ENCODE data around the gene PRAMEF10. TPM values are rescaled to one million over a fixed set of nuclear protein-coding genes. Genes with fewer than 3 reads are reported as not detected.
"Not testable (repeated sequence)": the region's sequence is repeated elsewhere in the genome, so short reads cannot be mapped to it uniquely, and the experiment has no call there.

The PRAMEF10 gene
- total RNA-seq, 1 experiment from 2014 or later: not detected

DNA sequence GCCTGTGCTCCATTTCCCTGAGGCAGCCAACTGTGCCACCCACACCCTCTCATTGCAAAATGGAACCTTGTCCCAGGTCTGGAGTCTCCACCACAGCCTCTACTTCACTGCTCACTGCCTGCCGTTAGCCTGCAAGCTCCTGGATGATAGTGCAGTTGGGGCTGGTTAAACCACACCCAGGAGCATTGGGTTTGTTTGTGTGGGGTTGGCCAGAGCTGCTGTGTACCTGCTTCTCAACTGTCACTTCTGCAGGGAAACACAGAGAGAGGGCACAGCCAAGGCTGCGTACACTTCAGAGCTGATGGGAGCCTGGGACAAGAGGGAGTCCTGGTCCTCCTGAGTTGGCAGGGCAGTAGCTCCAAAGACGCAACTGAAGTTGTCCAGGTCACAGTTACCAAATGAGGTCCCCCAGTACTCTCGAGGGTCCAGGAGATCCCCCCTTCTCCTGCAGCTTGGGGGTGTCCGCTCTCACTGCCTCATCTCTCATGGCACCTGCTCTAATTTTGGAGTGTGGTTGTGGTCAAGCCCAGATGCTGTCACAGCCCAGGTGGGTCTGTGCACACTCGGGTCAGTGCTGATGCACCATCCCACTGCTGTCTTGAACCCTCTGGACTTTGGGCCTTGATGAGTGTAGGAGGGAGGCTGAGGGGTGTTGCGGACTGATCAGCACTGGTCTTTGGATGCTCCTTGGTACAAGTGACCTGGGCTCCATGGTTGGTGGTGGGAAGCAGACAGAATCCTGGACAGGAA, 34.8 kb downstream of the PRAMEF10 start:
- H3K4me1 Mint-ChIP-seq (ENCODE audit: low read depth, unreplicated experiment); H3K9me3 Mint-ChIP-seq (ENCODE audit: low read depth, unreplicated experiment); BruUV-seq (replicated peaks); H3K36me3 Mint-ChIP-seq (ENCODE audit: insufficient read depth, unreplicated experiment); DNase-seq; intact Hi-C loops (cut with micrococcal nuclease; ENCODE audit: unreplicated experiment); H3K4me3 Mint-ChIP-seq (ENCODE audit: low read depth, unreplicated experiment); H3K27ac Mint-ChIP-seq (ENCODE audit: unreplicated experiment); CTCF ChIA-PET: not testable (repeated sequence)
- peaks cover 13% of the 10 kb centered on the region for H3K27me3 Mint-ChIP-seq (ENCODE audit: unreplicated experiment)

DNA sequence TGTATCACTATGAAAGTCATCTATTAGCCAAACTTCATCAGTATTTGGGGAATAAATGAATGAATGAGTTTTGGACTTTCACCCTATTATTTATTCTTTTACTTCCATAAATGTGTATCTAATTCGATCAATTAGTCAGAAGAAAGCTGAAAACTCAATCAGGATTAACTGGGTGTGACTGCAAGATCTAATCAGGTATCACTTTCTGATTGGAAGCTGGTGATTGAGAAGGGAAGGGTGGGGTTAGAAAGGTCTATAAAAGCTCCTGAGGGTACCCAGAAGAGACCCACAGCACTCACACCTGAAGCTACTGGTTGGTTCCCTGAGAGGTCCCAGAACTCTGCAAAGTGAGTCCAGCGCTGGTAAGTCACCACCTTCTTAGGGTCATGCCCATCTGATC, 41.3 kb downstream of the PRAMEF10 start, which contains the start of gene PRAMEF2:
TSS of gene PRAMEF2 (plus strand) at position 301 of the 400 bp plus-strand sequence. CDS start 1,924 bp downstream, outside the sequence.
- H3K27me3 Mint-ChIP-seq (ENCODE audit: unreplicated experiment): peaks cover 13% of the 10 kb centered on the region
- BruUV-seq (replicated peaks); H3K36me3 Mint-ChIP-seq (ENCODE audit: insufficient read depth, unreplicated experiment); intact Hi-C loops (cut with micrococcal nuclease; ENCODE audit: unreplicated experiment); H3K4me3 Mint-ChIP-seq (ENCODE audit: low read depth, unreplicated experiment); H3K27ac Mint-ChIP-seq (ENCODE audit: unreplicated experiment); H3K4me1 Mint-ChIP-seq (ENCODE audit: low read depth, unreplicated experiment); H3K9me3 Mint-ChIP-seq (ENCODE audit: low read depth, unreplicated experiment); DNase-seq; CTCF ChIA-PET: not testable (repeated sequence)

DNA sequence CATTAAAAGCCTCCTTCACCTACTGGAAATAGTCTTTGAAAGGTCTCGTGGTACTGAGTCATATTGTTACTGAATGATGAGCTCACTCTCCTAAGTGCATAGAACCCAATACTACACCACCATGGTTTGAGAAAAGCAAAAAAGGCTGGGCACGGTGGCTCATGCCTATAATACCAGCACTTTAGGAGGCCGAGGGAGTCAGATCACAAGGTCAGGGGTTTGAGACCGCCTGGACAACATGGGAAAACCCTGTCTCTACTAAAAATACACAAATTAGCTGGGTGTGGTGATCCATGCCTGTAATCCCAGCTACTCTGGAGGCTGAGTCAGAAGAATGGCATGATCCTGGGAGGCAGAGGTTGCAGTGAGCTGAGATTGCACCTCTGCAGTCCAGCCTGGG, 46.3 kb downstream of the PRAMEF10 start:
- TF ChIP-seq, protein P1, sequence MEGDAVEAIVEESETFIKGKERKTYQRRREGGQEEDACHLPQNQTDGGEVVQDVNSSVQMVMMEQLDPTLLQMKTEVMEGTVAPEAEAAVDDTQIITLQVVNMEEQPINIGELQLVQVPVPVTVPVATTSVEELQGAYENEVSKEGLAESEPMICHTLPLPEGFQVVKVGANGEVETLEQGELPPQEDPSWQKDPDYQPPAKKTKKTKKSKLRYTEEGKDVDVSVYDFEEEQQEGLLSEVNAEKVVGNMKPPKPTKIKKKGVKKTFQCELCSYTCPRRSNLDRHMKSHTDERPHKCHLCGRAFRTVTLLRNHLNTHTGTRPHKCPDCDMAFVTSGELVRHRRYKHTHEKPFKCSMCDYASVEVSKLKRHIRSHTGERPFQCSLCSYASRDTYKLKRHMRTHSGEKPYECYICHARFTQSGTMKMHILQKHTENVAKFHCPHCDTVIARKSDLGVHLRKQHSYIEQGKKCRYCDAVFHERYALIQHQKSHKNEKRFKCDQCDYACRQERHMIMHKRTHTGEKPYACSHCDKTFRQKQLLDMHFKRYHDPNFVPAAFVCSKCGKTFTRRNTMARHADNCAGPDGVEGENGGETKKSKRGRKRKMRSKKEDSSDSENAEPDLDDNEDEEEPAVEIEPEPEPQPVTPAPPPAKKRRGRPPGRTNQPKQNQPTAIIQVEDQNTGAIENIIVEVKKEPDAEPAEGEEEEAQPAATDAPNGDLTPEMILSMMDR (IDR thresholded peaks at IDR 0.05; ENCODE audit: unreplicated experiment): no peak
- Mint-ChIP-seq H3K4me1 (ENCODE audit: low read depth, unreplicated experiment) (no peaks in the 10 kb centered on the region), H3K9me3 (ENCODE audit: low read depth, unreplicated experiment) (no peaks in the 10 kb centered on the region), H3K36me3 (ENCODE audit: insufficient read depth, unreplicated experiment) (no peaks in the 10 kb centered on the region), H3K4me3 (ENCODE audit: low read depth, unreplicated experiment) (no peak overlapping the region), H3K27me3 (ENCODE audit: unreplicated experiment) (no peaks in the 10 kb centered on the region), H3K27ac (ENCODE audit: unreplicated experiment) (no peak overlapping the region)
- DNase-seq: no peak
- CTCF ChIA-PET: interaction anchor here (0.7 kb wide), 1 partner anchor 390 kb away, joined by 3 read pairs; no protein-coding TSS in a partner anchor
- intact Hi-C loops (cut with micrococcal nuclease; ENCODE audit: unreplicated experiment): no loop called here
- no TSS peak for BruUV-seq (replicated peaks)

DNA sequence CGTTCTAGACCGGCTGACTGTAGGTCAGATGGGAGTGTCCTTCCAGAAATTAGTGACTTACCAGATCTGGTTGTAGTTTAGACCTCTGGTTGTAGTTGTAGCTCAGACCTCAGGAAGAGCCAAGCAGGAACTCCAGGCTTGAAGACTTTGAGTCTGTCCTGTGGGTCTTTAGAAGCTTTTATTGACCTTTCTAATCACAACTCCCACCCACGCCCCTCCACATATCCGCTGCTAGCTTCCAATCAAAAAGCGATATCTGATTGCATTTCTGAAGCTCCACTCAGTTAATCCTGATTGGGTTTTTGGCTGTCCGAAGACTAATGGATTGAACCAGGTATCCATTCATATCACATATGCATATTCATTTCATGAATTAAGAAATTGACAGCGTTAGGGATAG, 49.5 kb downstream of the PRAMEF10 start, which contains the start of gene HNRNPCL1:
TSS of gene HNRNPCL1 (minus strand) at position 101 of the 400 bp plus-strand sequence. CDS start 431 bp downstream, outside the sequence.
- H3K4me1 Mint-ChIP-seq (ENCODE audit: low read depth, unreplicated experiment); H3K27me3 Mint-ChIP-seq (ENCODE audit: unreplicated experiment); H3K4me3 Mint-ChIP-seq (ENCODE audit: low read depth, unreplicated experiment); H3K36me3 Mint-ChIP-seq (ENCODE audit: insufficient read depth, unreplicated experiment); H3K27ac Mint-ChIP-seq (ENCODE audit: unreplicated experiment); BruUV-seq (replicated peaks); intact Hi-C loops (cut with micrococcal nuclease; ENCODE audit: unreplicated experiment); H3K9me3 Mint-ChIP-seq (ENCODE audit: low read depth, unreplicated experiment); CTCF ChIA-PET; DNase-seq: not testable (repeated sequence)

Other genes with a start within 250 kb of the PRAMEF10 start
- gene AADACL3, start 182.2 kb downstream of the PRAMEF10 start, total RNA-seq (2022): not detected in 2 replicates
- not detected in 2 replicates for gene CFAP107, start 152.1 kb downstream of the PRAMEF10 start, total RNA-seq (2022)
- not detected in 2 replicates for gene PRAMEF12, start 124.5 kb downstream of the PRAMEF10 start, total RNA-seq (2022)
- not detected in 2 replicates for gene PRAMEF1, start 106.9 kb downstream of the PRAMEF10 start, total RNA-seq (2022)
- gene PRAMEF11, start 66.9 kb downstream of the PRAMEF10 start, total RNA-seq (2022): not detected in 2 replicates
- not detected in 2 replicates for gene HNRNPCL1, start 49.5 kb downstream of the PRAMEF10 start, total RNA-seq (2022)
- not detected in 2 replicates for gene PRAMEF2, start 41.2 kb downstream of the PRAMEF10 start, total RNA-seq (2022)
- not detected in 2 replicates for gene PRAMEF4, start 12.1 kb downstream of the PRAMEF10 start, total RNA-seq (2022)
- not detected in 2 replicates for gene PRAMEF7, start 18.3 kb upstream of the PRAMEF10 start, total RNA-seq (2022)
- gene PRAMEF6, start 49.3 kb upstream of the PRAMEF10 start, total RNA-seq (2022): not detected in 2 replicates
- gene PRAMEF27, start 158.3 kb upstream of the PRAMEF10 start, total RNA-seq (2022): not detected in 2 replicates
- gene HNRNPCL3, start 162.5 kb upstream of the PRAMEF10 start, total RNA-seq (2022): not detected in 2 replicates
- not detected in 2 replicates for gene PRAMEF25, start 172.5 kb upstream of the PRAMEF10 start, total RNA-seq (2022)
- gene HNRNPCL2, start 218.6 kb upstream of the PRAMEF10 start, total RNA-seq (2022): not detected in 2 replicates

All from Calu3 (cell line).